GM19452 (cell line): Measurements from ENCODE around the gene ACO1.
A peak's percentile ranks its signal among the peaks of the same experiment; 100 is the strongest.

Experiments
- ATAC-seq: cut with Tn5 transposase; IDR thresholded peaks from one replicate; pipeline ENCODE4 v1.9.1; 2021; ENCODE audit not compliant: unreplicated experiment

Gene ACO1

DNA sequence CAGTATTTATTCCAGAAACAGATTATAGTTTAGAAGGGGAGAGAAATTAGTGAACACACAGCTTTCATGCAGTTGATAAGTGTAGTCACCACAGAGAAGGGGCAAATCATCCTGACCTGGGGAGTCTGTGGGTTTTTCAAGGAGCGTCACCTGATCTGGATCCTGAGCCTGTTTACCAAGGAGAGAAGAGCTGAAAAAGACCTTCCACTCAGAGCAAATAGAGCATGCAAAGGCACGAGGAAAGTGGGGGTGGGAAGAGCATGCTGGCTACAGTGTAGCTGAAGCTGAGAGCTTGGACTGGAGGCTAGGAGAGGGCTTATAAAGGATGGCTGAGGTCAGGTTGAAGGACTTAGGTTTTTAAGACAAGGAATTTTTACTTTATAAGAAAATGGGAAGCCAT lies 30.4 kb downstream of the ACO1 start:
- ATAC-seq: no peak

DNA sequence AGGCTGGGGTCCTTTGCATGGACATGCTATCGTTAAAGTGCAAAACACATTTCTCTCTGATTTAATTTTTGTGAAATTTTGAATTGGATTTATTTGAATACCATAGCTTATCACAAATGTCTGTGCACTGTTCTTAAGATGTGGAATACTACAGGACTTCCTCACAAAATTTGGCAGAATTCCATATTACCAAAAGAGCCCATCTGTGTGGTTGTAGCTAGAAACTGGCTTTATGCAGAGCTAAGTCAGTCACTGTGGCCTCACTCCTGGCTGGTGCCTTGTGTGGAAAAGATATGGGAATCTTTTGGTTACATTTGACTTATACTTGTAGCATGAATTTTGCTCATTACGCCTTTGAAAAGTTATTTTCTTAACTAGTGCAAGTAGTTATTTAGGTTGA lies 35.5 kb downstream of the ACO1 start:
- ATAC-seq: no peak

DNA sequence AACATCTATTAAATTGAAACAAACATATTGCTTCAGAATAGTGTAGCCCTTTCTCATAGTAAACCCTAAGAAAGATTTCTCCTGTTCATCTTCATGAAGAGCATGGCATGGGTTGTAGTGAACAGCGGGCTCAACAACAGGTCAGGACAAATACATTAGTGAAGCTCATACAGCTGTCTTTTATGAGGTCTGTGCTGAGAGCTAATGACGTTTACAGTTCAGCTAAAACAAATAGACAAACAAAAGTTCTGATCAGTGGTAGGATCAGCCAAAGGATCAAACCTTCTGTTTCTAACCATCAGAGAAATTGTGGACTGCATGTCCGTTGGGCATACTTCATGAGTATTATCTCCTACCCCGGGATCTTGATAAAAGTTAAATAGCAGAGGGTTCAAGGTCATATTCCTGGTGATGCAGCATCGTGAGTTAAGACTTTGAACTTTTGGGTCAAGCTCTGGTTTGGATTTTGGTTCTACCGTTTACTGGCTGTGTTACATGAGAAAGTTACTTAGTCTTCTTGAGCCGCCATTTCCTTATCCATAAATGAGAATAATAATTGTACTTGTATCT lies 37.9 kb downstream of the ACO1 start:
- ATAC-seq: no peak

DNA sequence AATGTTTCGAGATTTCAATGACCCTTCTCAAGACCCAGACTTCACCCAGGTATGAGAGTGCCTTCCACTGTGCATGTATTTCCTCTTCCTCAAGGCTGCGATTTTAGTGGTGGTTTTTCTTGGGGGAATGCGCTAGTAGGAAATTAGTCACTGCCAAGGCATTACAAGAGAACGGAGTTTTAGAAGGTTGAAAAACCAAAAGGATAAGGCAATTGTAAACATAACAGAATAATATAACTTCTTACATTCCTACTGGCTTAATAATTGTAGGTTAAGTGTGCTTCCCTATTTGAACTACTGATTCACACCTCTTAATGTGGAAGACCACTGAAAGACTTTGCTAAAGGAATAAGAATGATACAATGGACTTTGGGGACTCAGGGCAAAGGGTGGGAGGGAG lies 38.9 kb downstream of the ACO1 start:
- no peak for ATAC-seq

DNA sequence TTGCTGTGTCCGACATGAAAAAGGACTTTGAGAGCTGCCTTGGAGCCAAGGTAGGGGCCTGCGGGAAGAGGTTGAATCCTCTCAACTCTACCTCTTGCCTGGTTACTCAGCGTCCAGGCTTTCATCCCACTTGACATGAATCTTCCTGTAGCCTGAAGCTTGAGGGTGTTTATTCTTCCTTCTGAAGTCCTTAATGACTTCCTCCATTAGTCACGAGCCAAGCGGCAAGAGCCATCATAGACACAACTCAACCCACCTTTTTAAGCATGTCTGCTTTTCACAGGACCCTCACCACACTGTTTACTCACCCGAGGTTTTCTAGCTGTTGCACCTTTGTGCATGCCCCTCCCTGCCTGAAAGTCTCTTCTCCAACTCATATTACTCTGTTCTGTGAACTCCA lies 40.2 kb downstream of the ACO1 start:
- ATAC-seq: no peak

DNA sequence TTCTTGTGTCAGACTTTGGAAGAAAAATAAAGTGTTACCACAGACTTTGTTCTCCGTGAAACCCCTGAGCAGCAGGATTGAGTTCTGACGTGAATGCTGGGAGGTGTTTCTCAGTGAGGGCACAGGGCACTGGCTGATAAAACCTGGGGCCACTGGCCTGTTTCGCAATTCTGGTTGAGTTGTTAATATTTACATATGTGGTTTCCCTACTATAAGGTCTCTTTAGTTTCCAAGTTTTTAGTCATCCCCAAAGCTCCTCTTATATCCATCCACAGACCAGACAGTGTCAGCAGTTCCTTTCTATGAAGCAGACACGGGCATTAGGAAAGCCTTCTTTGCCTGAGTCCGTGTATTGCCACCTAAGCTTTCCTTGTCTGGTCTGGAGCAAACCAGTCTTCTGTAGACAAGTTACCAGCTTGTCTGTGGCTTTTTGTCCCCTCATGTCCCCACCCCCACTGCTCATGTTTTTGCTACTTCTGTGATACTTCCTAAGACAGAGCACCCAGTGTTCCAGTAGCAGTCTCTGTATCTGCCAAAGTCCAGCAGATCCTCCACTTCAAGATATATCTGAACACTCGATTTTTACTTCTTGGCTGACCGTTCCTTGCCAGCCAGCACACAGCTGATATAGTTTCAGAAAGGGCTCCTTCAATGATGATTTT lies 42.0 kb downstream of the ACO1 start:
- peak; percentile 69 for ATAC-seq

DNA sequence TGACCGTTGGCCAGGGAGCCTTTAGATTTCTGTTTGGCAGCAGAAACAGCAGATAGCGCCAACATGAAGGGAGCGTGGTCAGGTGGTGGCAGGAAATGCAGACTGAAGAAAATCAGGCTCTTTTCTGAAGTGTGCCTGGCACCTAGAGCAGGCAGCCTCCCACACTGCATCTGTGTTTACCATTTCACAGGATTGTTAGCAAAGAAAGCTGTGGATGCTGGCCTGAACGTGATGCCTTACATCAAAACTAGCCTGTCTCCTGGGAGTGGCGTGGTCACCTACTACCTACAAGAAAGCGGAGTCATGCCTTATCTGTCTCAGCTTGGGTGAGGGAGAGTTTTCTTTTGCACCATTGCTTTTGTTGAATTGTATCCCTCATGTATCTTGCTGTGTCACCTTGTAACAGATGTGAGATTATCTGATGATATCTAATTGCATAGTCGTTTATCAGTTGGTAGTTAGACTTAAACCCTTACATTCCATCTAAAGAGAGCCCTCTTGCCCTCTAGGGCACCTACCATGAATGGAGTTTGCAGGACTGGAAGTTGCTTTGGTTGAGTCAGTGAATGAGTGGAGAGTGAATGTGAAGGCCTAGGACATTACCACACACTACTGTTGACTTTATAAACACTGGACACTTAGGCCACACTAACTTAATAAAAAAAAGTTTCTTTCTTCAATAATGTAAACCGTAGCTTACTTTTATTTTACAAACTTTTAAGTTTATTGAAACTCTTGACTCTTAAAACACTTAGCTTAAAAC lies 42.8 kb downstream of the ACO1 start:
- no peak for ATAC-seq

DNA sequence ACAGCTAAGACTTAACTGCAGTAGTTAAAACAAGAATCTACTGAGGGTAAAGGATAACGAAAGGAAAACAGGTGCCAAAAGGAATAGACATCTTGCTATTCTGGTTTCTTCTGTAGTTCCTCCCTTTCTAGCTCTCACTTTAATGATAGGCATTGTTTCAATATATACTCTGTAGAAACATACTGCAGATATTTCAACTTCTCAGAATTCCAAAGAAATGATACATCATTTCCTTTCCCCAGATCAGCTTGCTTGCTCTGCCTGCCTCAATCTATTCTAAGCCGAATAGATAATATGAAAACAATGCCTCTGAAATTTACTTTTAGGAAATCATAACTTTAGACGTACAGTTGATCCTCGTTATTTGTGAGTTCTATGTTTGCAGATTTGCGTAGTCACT lies 46.3 kb downstream of the ACO1 start:
- ATAC-seq: no peak

DNA sequence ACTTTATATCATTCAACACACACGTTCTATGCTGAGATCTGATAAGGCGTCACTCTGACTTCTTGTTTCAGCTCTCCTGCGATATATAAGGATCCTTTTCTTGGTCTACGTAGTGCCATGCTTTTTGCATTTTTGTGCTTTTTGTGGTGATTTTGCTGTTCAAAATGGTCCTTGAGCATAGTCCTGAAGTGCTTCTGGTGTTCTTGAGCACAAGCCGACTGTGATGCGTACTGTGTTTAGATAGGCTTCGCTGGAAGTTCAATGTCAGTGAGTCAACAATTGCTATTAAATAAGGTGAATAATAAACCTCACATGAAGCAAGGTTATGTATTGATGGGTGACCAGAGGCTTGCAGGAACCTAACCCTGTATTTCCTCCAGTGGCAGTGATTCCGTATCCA lies 46.8 kb downstream of the ACO1 start:
- ATAC-seq: no peak

DNA sequence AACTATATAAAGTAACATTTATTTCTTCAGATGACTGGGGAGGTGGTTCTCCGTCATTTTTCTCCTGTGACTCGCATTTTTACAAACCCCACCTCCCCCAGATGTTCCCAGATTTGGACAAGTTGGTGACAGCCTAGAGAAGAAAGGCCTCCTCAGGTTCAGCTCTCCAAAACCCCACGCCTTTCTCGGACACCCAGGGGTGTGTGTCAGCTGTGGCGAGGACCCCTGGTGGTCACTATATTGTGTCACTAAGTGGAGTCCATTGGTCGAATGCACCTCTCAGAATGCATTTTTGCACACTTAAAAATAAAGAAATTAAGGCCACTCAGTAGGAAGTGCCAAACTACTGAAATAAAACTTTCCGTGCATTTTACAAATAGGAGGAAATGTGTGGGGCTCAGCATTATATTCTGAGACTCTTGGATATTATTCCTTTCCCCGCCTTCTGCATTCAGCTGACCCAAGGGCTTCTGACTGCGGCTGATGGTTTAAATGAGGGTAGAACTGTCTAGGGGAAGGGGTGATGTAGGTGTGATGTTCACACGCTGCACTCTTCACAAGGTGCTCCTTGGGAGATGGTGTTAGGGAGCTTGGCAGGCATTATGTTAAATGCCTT lies 47.6 kb downstream of the ACO1 start:
- ATAC-seq: no peak

DNA sequence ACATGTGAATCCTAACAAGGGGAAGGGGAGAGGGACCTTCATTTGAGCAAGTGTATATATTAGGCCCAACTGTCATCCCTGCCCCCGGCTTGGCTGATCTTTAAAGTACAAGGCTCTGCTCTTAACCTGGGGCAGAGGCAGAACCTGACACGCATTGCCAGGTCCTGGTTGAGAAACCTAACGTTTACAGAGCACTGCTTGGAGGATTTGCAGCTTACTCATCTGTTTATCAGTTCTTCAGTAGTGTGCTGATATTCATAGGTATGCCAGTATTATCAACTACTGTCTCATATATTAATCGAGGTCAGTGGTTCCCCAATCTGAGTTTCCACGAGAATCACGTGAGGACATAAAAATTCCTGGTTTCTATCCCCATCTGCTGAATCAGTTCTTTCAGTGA lies 50.4 kb downstream of the ACO1 start:
- no peak for ATAC-seq

DNA sequence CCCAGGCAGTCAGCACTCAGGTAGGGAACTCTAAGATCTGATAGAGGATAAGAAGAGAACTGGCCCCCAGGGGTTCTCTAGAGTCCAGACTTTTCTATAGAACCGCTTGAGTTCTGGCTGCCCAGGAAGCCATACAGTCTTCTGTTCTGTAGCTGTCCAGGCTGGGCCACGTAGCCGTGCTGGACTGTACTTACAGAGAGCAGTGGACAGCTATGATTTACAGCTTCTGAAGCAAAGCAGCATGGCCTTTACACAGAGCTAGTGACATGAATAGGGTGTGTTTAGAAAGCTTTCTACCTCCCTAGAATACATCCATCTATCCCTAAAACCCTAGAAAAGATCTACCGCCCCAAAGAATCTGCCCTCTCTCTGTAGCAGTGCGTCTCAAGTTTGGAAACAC lies 57.2 kb downstream of the ACO1 start:
- ATAC-seq: no peak

DNA sequence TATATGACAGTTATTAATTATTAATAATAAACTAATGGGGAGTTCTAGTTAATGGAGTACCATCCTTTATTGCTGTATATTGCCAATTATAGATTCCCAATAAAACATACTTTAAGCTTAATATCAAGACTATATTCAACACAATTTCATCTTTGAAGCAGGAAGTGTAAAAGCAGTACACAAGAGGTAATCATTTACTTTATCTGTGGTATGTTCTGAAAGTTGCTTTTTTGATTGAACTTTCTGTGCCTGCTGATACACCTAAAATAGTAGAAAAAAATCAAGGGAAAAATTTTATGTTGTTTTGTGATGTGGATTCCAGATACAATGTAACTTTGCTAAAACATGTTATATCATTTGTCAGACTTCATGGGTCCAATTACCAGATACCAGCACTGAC lies 58.0 kb downstream of the ACO1 start:
- ATAC-seq: peak; percentile 67

DNA sequence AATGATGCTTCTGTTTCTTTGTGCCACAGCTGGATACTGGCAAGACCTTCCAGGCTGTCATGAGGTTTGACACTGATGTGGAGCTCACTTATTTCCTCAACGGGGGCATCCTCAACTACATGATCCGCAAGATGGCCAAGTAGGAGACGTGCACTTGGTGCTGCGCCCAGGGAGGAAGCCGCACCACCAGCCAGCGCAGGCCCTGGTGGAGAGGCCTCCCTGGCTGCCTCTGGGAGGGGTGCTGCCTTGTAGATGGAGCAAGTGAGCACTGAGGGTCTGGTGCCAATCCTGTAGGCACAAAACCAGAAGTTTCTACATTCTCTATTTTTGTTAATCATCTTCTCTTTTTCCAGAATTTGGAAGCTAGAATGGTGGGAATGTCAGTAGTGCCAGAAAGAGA lies 65.5 kb downstream of the ACO1 start:
- ATAC-seq: no peak

DNA sequence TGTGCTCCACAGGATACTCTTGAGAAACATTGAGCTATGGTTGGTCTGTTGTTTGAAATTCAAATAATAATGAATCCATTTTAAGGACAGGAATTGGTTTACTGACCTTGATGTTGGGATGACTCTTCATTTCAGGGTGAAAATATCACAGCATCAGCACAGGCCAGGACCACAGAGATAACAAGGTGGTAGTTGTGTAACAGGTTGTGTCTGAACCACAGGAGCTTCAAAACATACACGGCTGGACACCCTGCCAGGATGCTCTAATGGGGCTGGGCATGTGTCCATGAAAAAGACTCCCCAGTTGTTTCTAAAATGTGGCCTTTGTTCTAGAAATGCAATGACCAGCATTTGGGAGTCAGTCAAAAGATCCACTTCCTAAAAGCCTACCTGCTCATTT lies 69.8 kb downstream of the ACO1 start:
- no peak for ATAC-seq

DNA sequence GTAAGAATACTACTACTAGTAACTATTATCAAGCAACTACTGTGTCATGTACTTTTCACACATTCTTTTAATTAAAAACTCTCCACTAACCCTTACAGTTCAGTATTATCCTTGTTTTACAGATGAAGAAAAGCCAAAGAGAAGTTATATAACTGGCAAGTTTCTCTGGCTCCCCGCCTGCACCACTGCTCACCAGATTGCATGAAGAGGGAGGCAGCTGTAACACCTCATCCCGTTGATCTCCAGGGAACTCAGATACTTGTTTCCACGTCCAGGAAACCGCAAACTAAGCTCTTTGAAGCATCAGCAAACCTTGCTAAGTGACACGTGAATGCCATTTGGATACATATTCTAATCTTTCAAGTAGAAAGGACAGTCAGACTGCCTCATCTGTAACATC lies 71.3 kb downstream of the ACO1 start:
- ATAC-seq: no peak

DNA sequence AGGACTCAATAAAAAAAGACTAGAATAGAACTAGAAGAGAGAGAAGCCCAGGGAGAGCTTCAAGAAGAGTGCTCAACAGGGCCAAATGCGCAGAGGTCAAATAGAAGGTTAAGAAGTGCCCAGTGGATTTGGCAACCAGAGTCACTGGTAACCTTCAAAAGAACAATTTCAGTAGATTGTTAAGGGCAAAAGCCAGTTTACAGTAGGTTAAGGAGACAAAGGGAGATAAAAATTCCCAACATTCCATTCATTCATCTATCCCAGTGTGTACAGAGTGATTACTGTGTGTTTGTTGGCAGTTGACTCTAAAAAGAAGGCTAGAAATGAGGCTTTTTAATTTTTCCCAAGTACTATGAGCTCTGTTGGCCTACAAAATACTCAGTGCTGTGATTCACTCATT lies 72.1 kb downstream of the ACO1 start:
- ATAC-seq: no peak

DNA sequence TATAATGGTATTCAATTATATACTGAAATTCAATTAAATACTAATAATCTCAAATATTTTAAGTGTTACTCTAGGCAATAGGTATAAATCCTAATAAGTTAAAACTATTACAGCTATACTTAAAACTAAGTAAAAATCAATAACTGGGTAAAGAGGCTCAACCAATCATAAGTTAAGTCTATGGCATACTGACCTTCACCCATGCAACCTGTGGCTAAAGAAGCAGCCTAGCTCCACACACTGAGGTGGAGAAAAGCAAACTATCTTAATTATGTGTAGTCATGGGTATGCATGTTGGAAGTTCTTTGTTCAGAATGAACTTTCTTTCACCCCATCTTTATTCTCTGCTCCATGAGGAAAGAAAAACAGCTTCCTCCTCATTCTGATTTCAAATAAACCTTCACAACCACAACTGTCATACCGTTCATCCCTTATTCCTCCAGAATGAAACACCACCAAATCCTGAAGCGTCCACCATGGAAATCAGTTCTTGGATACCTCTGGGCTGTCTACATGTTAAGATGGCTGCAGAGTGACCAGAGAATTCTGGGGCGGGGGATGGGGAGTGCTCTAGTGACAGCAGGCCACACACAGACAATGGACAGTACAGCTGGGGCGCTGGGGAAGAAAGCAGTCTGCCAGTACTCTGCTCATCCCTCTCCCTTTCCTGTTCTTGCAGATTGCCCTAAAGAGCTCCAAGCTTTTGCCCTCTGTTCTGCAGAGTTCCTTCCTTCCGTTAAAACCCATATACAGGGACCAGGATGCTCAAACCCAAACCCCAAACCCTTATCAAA lies 79.3 kb downstream of the ACO1 start:
- no peak for ATAC-seq

DNA sequence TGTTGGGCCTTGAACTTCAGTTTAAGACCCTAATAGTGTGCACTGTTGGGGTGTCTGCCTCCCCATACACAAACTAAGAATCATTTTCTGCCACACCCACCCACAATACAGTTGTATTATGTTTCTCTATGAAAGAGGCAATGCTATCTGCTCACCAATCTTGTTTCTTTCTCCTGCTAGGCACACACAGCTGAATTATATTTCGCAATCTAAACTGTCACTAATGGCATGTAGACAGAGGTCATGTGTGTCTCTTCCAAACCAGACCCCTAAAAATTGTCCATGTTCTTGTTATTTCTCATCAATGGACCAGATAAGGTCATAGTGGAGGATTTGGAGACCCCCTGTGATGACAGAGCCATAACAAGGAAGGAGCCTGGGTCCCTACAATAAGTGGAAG lies 84.3 kb downstream of the ACO1 start:
- no peak for ATAC-seq

DNA sequence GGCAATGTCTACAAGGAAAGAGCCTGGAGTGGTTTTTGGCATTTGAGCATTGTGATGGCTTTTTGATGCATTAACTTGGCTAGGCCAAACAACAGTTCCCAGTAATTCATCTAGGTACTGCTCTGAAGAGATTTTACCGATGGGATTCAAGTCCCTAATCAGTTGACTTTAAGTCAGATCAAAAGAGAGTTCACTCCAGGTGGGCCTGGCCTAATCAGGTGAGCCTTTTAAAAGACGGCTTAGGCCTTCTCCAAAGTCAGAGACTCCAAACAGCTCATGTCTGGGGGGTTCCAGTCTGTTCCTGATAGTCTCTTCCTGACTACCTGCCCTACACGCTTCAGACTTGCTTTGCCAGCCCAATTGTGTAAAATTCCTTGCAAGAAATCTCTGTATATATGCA lies 87.9 kb downstream of the ACO1 start:
- ATAC-seq: no peak

DNA sequence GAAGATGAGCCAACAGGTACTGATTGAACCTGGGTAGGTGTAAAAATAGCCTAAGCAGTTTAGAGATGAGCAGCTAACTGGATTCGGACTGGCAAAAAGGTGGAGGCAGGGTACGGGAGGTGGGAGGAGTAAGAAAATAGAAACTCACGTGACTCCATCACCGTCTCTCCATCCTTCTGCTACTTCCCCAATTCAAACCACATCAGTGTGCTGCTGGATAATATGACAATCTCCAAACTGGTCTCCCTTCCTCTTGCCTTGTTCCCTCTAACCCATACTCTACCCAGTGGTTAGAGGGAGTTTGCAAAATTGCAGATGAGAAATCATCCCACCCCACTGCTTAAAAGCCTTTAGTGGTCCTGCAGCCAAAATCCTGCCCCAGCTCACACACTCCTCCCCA lies 98.9 kb downstream of the ACO1 start:
- ATAC-seq: no peak
